GM18499 (cell line): ENCODE results near the gene PRCC.
"Not testable (repeated sequence)": the region's sequence is repeated elsewhere in the genome, so short reads cannot be mapped to it uniquely, and the experiment has no call there.

ENCODE experiments used
- ATAC-seq: cut with Tn5 transposase; IDR thresholded peaks from one replicate; pipeline ENCODE4 v1.9.1; 2021; ENCODE audit warnings: moderate number of reproducible peaks; ENCODE audit not compliant: insufficient read depth, unreplicated experiment

PRCC gene

GRCh38 chr1:156757572-156758253 is 9.6 kb upstream of the PRCC start:
- not testable (repeated sequence) for ATAC-seq

GRCh38 chr1:156760092-156760795 is 7.1 kb upstream of the PRCC start:
- no peak for ATAC-seq

GRCh38 chr1:156760796-156761104 is 6.6 kb upstream of the PRCC start:
- no peak for ATAC-seq

- not testable (repeated sequence) for ATAC-seq
Observed at GRCh38 chr1:156765136-156765535, 2.2 kb upstream of the PRCC start.

- no peak for ATAC-seq
Observed at GRCh38 chr1:156765666-156766065, 1.7 kb upstream of the PRCC start.

GRCh38 chr1:156766298-156767100 is 836 bp upstream of the PRCC start:
- no peak for ATAC-seq

GRCh38 chr1:156767879-156768604 is 707 bp downstream of the PRCC start:
- no peak for ATAC-seq

GRCh38 chr1:156768610-156769295 is 1.4 kb downstream of the PRCC start:
- ATAC-seq = no peak

GRCh38 chr1:156772222-156772621 is 4.9 kb downstream of the PRCC start:
- ATAC-seq = no peak

GRCh38 chr1:156772728-156773497 is 5.6 kb downstream of the PRCC start:
- no peak for ATAC-seq

GRCh38 chr1:156773607-156774006 is 6.3 kb downstream of the PRCC start:
- ATAC-seq = no peak

- ATAC-seq = no peak
Observed at GRCh38 chr1:156775799-156776198, 8.5 kb downstream of the PRCC start.

GRCh38 chr1:156776942-156777341 is 9.6 kb downstream of the PRCC start:
- no peak for ATAC-seq

- ATAC-seq = no peak
Observed at GRCh38 chr1:156777573-156777972, 10.2 kb downstream of the PRCC start.

GRCh38 chr1:156781585-156782186 is 14.4 kb downstream of the PRCC start:
- no peak for ATAC-seq

GRCh38 chr1:156785458-156785857 is 18.1 kb downstream of the PRCC start:
- ATAC-seq = no peak

GRCh38 chr1:156786640-156787039 is 19.3 kb downstream of the PRCC start:
- no peak for ATAC-seq

GRCh38 chr1:156788136-156788535 is 20.8 kb downstream of the PRCC start:
- no peak for ATAC-seq
